ENCODE results near the gene KCNIP3. TPM values are rescaled to one million over a fixed set of nuclear protein-coding genes. Genes with fewer than 3 reads are reported as not detected.
"Not testable (repeated sequence)": the region's sequence is repeated elsewhere in the genome, so short reads cannot be mapped to it uniquely, and the experiment has no call there.

The KCNIP3 gene
- total RNA-seq, result 4.9 TPM

DNA sequence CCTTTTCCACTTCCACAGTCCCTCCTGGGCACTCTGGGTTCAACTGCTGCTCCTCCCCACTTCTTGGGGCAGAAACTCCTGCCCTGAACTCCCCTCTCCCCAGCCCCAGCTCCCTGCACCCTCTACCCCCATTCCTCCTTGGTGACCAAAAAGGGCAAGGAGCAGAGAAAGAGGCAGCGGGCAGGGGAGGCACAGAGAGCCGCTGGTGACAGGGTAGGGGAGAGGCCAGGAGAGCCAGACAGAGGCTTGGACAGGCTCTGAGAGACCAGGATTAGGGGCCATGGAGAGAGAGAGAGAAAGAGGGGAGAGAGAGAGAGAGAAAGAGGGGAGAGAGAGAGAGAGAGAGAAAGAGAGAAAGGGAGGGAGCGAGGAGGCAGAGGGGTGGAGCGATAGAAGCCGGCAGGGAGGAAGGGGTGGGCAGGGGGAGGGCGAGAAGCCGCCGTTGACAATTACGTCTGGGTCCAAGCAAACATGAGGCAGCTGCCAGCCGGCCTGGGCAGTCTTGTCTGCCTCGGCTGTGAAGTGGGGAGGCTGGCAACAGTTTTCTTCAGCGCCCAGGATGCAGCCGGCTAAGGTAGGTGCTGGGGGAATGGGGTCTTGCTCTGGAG, at the start of gene KCNIP3:
TSS of gene KCNIP3 (plus strand) at position 468 of the 608 bp plus-strand sequence. CDS start at position 560, 92 bp downstream.
- no peak for FAIRE-seq
- DNase-seq (ENCODE audit: low spot score in 2 of 2), result peak; percentile 46 to 63

DNA sequence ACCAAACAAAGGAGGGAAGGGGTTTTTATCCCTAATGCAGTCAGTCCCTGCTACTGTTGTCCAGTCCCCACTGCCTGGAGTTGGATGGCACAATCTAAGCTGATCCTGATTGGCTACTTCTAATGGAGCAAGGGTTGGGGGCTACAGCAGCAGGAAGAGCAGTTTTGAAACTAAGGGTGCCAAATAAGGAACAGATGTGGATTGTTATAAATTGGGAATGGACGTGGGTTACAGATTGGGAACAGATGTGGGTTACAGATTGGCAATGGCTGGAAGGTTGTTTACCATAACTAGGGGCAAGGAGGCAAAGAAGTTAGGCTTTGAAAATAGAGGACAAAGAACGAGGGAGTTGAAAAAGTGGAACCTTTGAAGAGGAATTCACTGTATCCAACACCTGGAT, 38.9 kb upstream of the KCNIP3 start:
- DNase-seq (ENCODE audit: low spot score in 2 of 2), result no peak
- FAIRE-seq, result no peak

DNA sequence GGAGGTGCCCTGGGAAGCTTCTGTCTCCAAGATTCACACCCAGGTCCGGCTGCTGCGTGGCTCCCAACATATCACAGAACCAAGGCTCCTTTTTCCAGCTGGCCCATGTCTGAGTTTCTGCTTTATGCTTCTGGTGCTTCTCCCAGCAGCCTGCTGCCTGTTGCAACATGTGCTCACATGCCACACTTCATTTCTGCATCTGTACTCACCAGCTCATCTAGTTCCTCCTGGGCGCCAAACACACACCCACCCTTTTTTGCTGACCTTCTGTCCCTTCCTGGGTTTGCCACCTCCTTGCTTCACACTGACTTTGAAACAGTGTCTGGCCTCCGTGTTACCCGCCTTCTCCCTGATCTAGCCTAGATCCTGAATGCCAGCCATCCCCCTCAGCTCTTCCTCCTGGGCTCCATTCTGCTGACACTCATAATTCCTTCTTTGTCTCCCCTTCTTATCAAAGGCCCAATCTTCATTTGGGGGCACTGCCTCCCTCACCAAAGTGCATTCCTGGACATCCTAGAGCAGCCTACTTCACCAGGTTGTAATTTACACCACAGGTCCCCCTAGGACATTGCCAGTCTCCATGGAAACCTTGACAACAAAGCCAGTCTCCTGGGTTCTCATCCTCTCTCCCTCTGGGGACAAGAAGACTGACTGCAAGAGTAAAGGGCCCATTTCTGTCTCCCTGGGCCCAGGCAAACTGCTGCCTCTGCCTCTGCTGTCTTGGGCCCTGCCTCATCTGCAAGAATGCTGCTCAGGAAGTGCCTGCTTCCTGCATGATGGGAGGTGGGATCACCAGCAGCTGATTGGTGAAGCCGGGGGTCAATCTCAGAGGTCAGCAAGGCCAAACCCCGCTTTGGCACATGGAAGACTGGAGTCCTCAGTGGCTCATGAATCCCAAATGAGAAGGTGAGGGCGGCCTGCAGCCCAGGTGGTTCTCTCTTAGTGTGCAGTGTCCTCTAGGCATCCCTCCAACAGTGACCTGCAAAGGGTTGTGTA, 36.8 kb upstream of the KCNIP3 start:
- FAIRE-seq (no peak), DNase-seq (ENCODE audit: low spot score in 2 of 2) (no peak)

DNA sequence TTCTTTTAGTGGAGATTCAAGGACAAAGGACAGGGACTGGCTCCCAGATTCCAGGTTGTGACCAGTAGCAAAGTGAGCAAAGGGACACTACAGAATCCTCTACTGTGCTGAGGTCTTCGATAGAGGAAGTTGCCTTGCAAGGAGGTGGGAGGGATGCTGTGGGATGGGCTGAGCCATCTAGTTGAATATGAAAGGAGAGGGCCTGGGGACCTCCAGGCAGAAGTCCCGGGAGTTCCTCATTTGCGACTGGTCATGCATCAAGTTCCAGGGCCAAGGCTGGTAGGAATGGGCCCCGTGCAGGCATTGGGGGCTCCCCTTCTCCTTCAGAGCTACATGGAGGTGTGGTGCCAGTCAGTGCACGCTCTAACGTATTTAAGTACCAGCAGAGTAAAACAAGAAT, 35.5 kb upstream of the KCNIP3 start:
- DNase-seq (ENCODE audit: low spot score in 2 of 2) (no peak), FAIRE-seq (no peak)

GRCh38 chr2:95262896-95263542, 34.1 kb upstream of the KCNIP3 start:
- DNase-seq (ENCODE audit: low spot score in 2 of 2) (no peak), FAIRE-seq (no peak)

DNA sequence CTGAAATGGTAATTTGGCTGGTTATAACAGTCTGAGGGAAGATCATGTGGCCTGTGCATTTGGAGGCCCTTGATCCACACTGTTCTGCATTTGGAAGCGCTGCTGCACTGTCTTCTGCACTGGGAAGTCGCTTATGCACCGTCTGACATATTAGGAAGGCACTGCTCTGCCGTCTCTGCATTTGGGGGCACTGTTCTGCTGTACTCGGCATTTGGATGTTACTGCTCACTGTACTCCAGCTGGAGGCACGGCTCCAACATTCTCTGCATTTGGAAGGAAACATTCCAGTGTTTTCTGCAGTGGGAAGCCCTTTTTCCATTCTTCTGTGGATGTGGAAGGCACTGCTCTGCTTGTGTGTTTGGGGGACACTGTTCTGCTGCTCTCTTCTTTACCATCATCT, 32.5 kb upstream of the KCNIP3 start:
- DNase-seq (ENCODE audit: low spot score in 2 of 2) (no peak), FAIRE-seq (no peak)

GRCh38 chr2:95265182-95265581, 32.0 kb upstream of the KCNIP3 start:
- FAIRE-seq (no peak), DNase-seq (ENCODE audit: low spot score in 2 of 2) (no peak)

GRCh38 chr2:95266781-95267430, 30.2 kb upstream of the KCNIP3 start:
- DNase-seq (ENCODE audit: low spot score in 2 of 2) (no peak), FAIRE-seq (no peak)

DNA sequence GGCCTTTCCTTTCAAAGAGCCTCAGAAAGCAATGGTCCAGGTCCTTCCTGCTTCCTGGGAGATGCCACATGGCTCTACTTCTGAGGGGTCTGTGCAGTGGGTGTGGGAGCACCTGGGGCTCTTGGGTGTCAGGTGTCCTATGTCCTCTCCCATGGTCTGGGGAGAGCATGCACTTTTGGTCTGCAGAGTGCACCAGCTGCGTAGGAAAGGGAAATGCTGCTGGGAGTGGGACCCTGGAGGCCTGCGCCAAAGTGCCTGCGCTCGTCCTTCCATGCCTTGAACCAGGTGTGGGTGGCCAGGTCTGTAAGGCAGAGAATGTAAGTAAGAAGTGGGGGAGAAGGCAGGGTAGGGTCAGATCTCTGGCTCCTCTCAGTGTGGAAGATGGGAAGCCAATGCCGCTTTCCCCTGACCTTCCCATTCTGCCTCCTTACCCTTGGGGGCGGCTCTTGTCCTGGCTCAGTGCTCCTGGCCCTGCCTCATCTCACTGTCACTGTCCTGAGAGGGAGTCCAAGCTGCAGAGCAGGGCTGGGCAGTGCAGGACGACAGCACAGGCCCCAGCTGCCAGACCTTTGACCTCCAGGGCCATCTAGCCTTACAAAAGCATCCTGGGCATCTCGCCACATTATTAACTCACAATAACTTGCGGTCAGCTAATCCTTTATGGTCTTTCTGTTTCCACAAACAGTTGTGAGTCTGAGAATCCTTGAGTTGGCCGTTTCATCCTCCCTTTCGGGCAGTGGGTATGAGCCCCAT, 29.5 kb upstream of the KCNIP3 start:
- DNase-seq (ENCODE audit: low spot score in 2 of 2) (no peak), FAIRE-seq (no peak)

- FAIRE-seq (no peak), DNase-seq (ENCODE audit: low spot score in 2 of 2) (no peak)
Measured at GRCh38 chr2:95268211-95269035, 28.7 kb upstream of the KCNIP3 start.

GRCh38 chr2:95269036-95269680, 28.0 kb upstream of the KCNIP3 start:
- DNase-seq (ENCODE audit: low spot score in 2 of 2) (no peak), FAIRE-seq (no peak)

DNA sequence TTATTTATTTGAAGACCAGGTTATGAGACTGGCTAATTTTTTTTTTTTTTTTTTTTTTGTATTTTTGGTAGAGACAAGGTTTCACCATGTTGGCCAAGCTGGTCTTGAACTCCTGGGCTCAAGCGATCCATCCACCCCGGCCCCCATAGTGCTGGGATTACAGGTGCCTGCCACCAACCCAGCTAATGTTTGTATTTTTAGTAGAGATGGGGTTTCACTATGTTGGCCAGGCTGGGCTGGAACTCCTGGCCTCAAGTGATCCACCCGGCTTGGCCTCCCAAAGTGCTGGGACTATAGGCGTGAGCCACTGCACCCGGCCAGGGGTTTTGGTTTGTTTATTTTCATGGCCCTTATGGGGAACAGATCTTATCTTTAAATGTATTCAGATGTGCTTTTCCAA, 27.4 kb upstream of the KCNIP3 start:
- FAIRE-seq; DNase-seq (ENCODE audit: low spot score in 2 of 2): not testable (repeated sequence)

DNA sequence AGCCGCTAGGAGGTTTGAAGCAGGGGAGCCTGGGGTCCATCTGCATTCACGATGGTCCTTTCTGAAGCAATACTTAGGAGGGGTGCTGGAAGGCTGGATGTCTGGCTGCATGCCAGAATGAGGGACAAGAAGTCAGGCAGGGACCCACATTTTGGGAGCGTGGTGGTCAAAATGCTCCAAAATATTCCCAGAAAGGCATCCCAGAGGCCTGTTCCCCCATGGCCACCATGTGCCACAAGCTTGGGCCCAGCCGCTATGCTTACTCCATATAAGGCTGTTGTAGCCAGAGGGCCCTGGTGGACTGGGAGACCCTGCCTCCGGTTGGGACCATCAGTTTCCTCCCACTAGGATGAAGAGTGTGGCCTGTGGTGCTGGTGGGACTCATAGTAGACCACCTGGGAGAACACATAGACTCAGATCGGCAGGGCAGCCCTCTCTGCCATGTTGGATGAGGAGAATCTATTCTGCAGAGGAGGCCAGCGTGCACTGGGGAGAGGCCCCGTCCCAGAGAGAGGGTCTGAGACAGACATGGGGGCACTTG, 26.5 kb upstream of the KCNIP3 start:
- no peak for FAIRE-seq
- no peak for DNase-seq (ENCODE audit: low spot score in 2 of 2)

GRCh38 chr2:95271381-95271971, 25.7 kb upstream of the KCNIP3 start:
- no peak for FAIRE-seq

GRCh38 chr2:95272299-95272751, 24.8 kb upstream of the KCNIP3 start:
- FAIRE-seq (no peak), DNase-seq (ENCODE audit: low spot score in 2 of 2) (no peak)

More at GRCh38 chr2:95271381-95271971, 25.7 kb upstream of the KCNIP3 start:
- DNase-seq (ENCODE audit: low spot score in 2 of 2), result no peak

GRCh38 chr2:95272781-95273180, 24.4 kb upstream of the KCNIP3 start:
- FAIRE-seq (no peak), DNase-seq (ENCODE audit: low spot score in 2 of 2) (no peak)

DNA sequence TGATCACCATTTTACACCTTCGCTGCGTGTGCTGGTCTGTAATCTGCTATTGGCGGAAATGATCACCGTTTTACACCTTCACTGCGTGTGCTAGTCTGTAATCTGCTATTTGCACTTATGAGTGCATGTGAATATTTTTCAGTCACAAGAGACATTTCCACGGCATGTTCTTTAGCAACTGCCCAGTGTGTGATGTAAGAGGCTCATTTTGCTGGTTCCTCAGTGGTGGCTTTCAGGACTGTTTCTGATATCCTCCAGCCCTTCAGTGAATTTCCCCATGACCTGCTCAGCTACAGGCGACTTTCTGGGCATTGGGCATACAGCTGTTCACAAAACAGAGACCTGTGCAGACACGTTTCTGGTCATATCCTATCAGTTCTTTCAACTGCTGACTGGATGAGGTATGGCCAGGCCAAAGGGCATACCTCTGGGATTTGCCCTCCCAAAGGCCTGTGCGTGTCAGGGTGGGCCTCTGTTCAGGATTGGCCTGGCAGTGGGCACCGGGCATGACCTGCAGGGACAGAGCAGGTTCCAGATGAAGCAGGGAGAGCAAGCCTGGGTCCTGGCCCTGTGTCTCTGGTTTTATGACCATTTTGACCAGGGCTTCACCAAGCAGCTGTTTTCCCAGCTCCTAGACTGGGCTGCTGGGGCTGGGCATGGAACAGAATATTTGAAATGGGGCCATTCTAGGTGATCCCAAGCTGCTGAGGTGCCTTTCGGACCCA, 23.4 kb upstream of the KCNIP3 start:
- DNase-seq (ENCODE audit: low spot score in 2 of 2), result no peak
- FAIRE-seq, result no peak
